ENCODE data around the gene CNTN5.

The CNTN5 gene

GRCh38 chr11:100177651-100178050 is 1156.9 kb downstream of the CNTN5 start:
- H3K4me3 ChIP-seq (replicated peaks; ENCODE audit: low read depth, low read length) = no peak overlapping the region
- TF ChIP-seq CTCF (IDR thresholded peaks at IDR 0.05; ENCODE audit: low read length, missing control alignments) = no peak
- no peak for DNase-seq (ENCODE audit: low read depth)

GRCh38 chr11:100182350-100182749 is 1161.6 kb downstream of the CNTN5 start:
- no peak for TF ChIP-seq CTCF (IDR thresholded peaks at IDR 0.05; ENCODE audit: low read length, missing control alignments)
- no peak for DNase-seq (ENCODE audit: low read depth)
- no peak overlapping the region for H3K4me3 ChIP-seq (replicated peaks; ENCODE audit: low read depth, low read length)

- no peak for TF ChIP-seq CTCF (IDR thresholded peaks at IDR 0.05; ENCODE audit: low read length, missing control alignments)
- no peak for DNase-seq (ENCODE audit: low read depth)
- no peak overlapping the region for H3K4me3 ChIP-seq (replicated peaks; ENCODE audit: low read depth, low read length)
Measured at GRCh38 chr11:100182927-100183326, 1162.2 kb downstream of the CNTN5 start.

- H3K4me3 ChIP-seq (replicated peaks; ENCODE audit: low read depth, low read length) = no peak overlapping the region
- TF ChIP-seq CTCF (IDR thresholded peaks at IDR 0.05; ENCODE audit: low read length, missing control alignments) = no peak
- DNase-seq (ENCODE audit: low read depth) = no peak
Measured at GRCh38 chr11:100185588-100185987, 1164.8 kb downstream of the CNTN5 start.

- TF ChIP-seq CTCF (IDR thresholded peaks at IDR 0.05; ENCODE audit: low read length, missing control alignments) = no peak
- no peak for DNase-seq (ENCODE audit: low read depth)
- H3K4me3 ChIP-seq (replicated peaks; ENCODE audit: low read depth, low read length) = no peak overlapping the region
Measured at GRCh38 chr11:100188137-100188783, 1167.5 kb downstream of the CNTN5 start.

- no peak for TF ChIP-seq CTCF (IDR thresholded peaks at IDR 0.05; ENCODE audit: low read length, missing control alignments)
- no peak overlapping the region for H3K4me3 ChIP-seq (replicated peaks; ENCODE audit: low read depth, low read length)
- DNase-seq (ENCODE audit: low read depth) = no peak
Measured at GRCh38 chr11:100190395-100190794, 1169.6 kb downstream of the CNTN5 start.

- no peak overlapping the region for H3K4me3 ChIP-seq (replicated peaks; ENCODE audit: low read depth, low read length)
- no peak for TF ChIP-seq CTCF (IDR thresholded peaks at IDR 0.05; ENCODE audit: low read length, missing control alignments)
- DNase-seq (ENCODE audit: low read depth) = no peak
Measured at GRCh38 chr11:100192181-100192580, 1171.4 kb downstream of the CNTN5 start.

All from fibroblast of pulmonary artery (primary cell).